ENCODE measurements around the gene SOD1.

The SOD1 gene

GRCh38 chr21:31686272-31686915 lies 26.9 kb downstream of the SOD1 start:
- POLR2A ChIA-PET = no interaction called here
- CTCF ChIA-PET = interaction anchor here (1.2 kb wide), 1 partner anchor 12 kb away, joined by 3 read pairs; no protein-coding TSS in a partner anchor
- no peak for TF ChIP-seq CTCF (IDR thresholded peaks at IDR 0.05; ENCODE audit: insufficient read depth, low read length, missing control alignments)

GRCh38 chr21:31687108-31687507 lies 27.6 kb downstream of the SOD1 start:
- CTCF ChIA-PET = no interaction called here
- TF ChIP-seq CTCF (IDR thresholded peaks at IDR 0.05; ENCODE audit: insufficient read depth, low read length, missing control alignments) = no peak
- H3K4me3 ChIP-seq (ENCODE audit: low read depth, low read length) = no peak overlapping the region
- POLR2A ChIA-PET = no interaction called here
- DNase-seq (ENCODE audit: low read depth, low spot score) = no peak

More at GRCh38 chr21:31686272-31686915, 26.9 kb downstream of the SOD1 start:
- no peak overlapping the region for H3K4me3 ChIP-seq (ENCODE audit: low read depth, low read length)
- DNase-seq (ENCODE audit: low read depth, low spot score) = no peak

- H3K4me3 ChIP-seq (ENCODE audit: low read depth, low read length) = no peak overlapping the region
- TF ChIP-seq CTCF (IDR thresholded peaks at IDR 0.05; ENCODE audit: insufficient read depth, low read length, missing control alignments) = no peak
- POLR2A ChIA-PET = interaction anchor here (1.0 kb wide), 1 partner anchor 12 kb away, joined by 3 read pairs; no protein-coding TSS in a partner anchor
- CTCF ChIA-PET = interaction anchor here (0.9 to 1.2 kb wide), 2 partner anchors 9 to 11 kb away, joined by 3 read pairs; no protein-coding TSS in a partner anchor
- no peak for DNase-seq (ENCODE audit: low read depth, low spot score)
These were observed 29.3 kb downstream of the SOD1 start for GRCh38 chr21:31688603-31689368.

- ChIA-PET POLR2A (no interaction called here), CTCF (no interaction called here)
- no peak overlapping the region for H3K4me3 ChIP-seq (ENCODE audit: low read depth, low read length)
- no peak for TF ChIP-seq CTCF (IDR thresholded peaks at IDR 0.05; ENCODE audit: insufficient read depth, low read length, missing control alignments)
- DNase-seq (ENCODE audit: low read depth, low spot score) = no peak
These were observed 33.7 kb downstream of the SOD1 start for GRCh38 chr21:31693222-31693621.

GRCh38 chr21:31696424-31696823 lies 36.9 kb downstream of the SOD1 start:
- ChIA-PET CTCF (no interaction called here), POLR2A (no interaction called here)
- H3K4me3 ChIP-seq (ENCODE audit: low read depth, low read length) = no peak overlapping the region
- no peak for DNase-seq (ENCODE audit: low read depth, low spot score)
- no peak for TF ChIP-seq CTCF (IDR thresholded peaks at IDR 0.05; ENCODE audit: insufficient read depth, low read length, missing control alignments)

- DNase-seq (ENCODE audit: low read depth, low spot score) = no peak
- POLR2A ChIA-PET = no interaction called here
- CTCF ChIA-PET = no interaction called here
- H3K4me3 ChIP-seq (ENCODE audit: low read depth, low read length) = no peak overlapping the region
- no peak for TF ChIP-seq CTCF (IDR thresholded peaks at IDR 0.05; ENCODE audit: insufficient read depth, low read length, missing control alignments)
These were observed 39.0 kb downstream of the SOD1 start for GRCh38 chr21:31698461-31698860.
